HG03064 (cell line): ENCODE measurements around the gene SMYD3.

Experiments used
- ATAC-seq: cut with Tn5 transposase; IDR thresholded peaks from one replicate; pipeline ENCODE4 v1.9.1; 2021; ENCODE audit warnings: low read depth; ENCODE audit not compliant: unreplicated experiment

The SMYD3 gene

GRCh38 chr1:246476771-246477170 is 30.3 kb downstream of the SMYD3 start:
- no peak for ATAC-seq

- no peak for ATAC-seq
Measured at GRCh38 chr1:246471688-246472087, 35.4 kb downstream of the SMYD3 start.

- no peak for ATAC-seq
Measured at GRCh38 chr1:246470585-246470984, 36.5 kb downstream of the SMYD3 start.

- no peak for ATAC-seq
Measured at GRCh38 chr1:246462986-246463385, 44.1 kb downstream of the SMYD3 start.

GRCh38 chr1:246460406-246460805 is 46.7 kb downstream of the SMYD3 start:
- ATAC-seq: no peak

GRCh38 chr1:246459221-246459620 is 47.9 kb downstream of the SMYD3 start:
- ATAC-seq: no peak

GRCh38 chr1:246455476-246455875 is 51.6 kb downstream of the SMYD3 start:
- no peak for ATAC-seq

GRCh38 chr1:246454655-246455054 is 52.4 kb downstream of the SMYD3 start:
- no peak for ATAC-seq

- ATAC-seq: no peak
Measured at GRCh38 chr1:246450611-246451251, 56.3 kb downstream of the SMYD3 start.

- no peak for ATAC-seq
Measured at GRCh38 chr1:246448373-246448772, 58.7 kb downstream of the SMYD3 start.

GRCh38 chr1:246447501-246447900 is 59.6 kb downstream of the SMYD3 start:
- ATAC-seq: no peak

- no peak for ATAC-seq
Measured at GRCh38 chr1:246445503-246445902, 61.6 kb downstream of the SMYD3 start.

GRCh38 chr1:246444617-246445016 is 62.5 kb downstream of the SMYD3 start:
- ATAC-seq: no peak

GRCh38 chr1:246437961-246438360 is 69.1 kb downstream of the SMYD3 start:
- ATAC-seq: no peak

GRCh38 chr1:246435421-246436041 is 71.5 kb downstream of the SMYD3 start:
- no peak for ATAC-seq

- ATAC-seq: no peak
Measured at GRCh38 chr1:246434335-246434734, 72.7 kb downstream of the SMYD3 start.

- no peak for ATAC-seq
Measured at GRCh38 chr1:246428542-246429308, 78.4 kb downstream of the SMYD3 start.

- ATAC-seq: no peak
Measured at GRCh38 chr1:246427611-246428010, 79.5 kb downstream of the SMYD3 start.

GRCh38 chr1:246425895-246426294 is 81.2 kb downstream of the SMYD3 start:
- ATAC-seq: no peak

- ATAC-seq: no peak
Measured at GRCh38 chr1:246425139-246425794, 81.8 kb downstream of the SMYD3 start.

- no peak for ATAC-seq
Measured at GRCh38 chr1:246420300-246420699, 86.8 kb downstream of the SMYD3 start.
